ENCODE measurements around the gene FOXN4.

DNA sequence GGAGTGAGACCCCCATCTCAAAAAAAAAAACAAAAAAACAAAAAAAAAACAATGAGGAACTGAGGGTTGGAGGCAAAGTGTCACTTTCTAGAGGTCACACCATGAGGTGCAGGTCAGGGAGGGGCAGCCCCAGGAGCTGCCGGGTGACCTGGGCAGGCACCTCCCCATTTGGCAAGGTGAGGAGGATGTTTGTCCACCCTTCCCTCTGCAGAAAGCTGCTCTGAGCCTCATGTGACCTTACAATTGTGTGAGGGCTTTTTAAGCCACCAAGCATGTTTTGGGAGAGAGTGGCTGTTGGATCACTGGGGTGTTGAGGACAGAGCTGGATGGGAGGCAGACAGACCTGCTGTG is 49.6 kb downstream of the FOXN4 start:
- TF ChIP-seq CTCF (optimal IDR thresholded peaks at IDR 0.05 in 1 of 3, IDR thresholded peaks at IDR 0.05 in 1 of 3, conservative IDR thresholded peaks at IDR 0.05 in 1 of 3; ENCODE audit: extremely low read depth in 1 of 3, insufficient read depth in 2 of 3, low read length in 3 of 3) (no peak), EZH2 (IDR thresholded peaks at IDR 0.05; ENCODE audit: low read length) (no peak)

Measured in keratinocyte (primary cell).